ENCODE results near the gene ACMSD.
"Not testable (repeated sequence)": the region's sequence is repeated elsewhere in the genome, so short reads cannot be mapped to it uniquely, and the experiment has no call there.

DNA sequence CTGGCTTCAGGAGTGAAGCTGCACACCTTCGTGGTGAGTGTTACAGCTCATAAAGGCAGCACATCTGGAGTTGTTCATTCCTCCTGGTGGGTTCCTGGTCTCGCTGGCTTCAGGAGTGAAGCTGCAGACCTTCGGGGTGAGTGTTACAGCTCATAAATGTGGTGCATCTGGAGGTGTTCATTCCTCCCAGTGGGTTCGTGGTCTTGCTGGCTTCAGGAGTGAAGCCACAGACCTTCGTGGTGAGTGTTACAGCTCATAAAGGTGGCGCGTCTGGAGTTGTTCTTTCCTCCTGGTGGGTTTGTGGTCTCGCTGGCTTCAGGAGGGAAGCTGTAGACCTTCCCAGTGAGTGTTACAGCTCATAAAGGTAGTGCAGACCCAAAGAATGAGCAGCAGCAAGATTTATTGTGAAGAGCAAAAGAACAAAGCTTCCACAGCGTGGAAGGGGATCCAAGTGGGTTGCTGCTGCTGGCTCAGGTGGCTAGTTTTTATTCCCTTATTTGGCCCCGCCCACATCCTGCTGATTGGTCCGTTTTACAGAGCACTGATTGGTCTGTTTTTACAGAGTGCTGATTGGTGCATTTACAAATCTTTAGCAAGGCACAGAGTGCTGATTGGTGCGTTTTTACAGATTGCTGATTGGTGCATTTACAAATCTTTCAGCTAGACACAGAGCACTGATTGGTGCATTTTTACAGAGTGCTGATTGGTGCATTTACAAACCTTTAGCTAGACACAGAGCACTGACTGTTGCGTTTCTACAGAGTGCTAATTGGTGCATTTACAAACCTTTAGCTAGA is 34.6 kb upstream of the ACMSD start:
- TF ChIP-seq EP300, POLR2A, POLR2AphosphoS5 (IDR thresholded peaks at IDR 0.05): not testable (repeated sequence)
- TF ChIP-seq, protein P1, sequence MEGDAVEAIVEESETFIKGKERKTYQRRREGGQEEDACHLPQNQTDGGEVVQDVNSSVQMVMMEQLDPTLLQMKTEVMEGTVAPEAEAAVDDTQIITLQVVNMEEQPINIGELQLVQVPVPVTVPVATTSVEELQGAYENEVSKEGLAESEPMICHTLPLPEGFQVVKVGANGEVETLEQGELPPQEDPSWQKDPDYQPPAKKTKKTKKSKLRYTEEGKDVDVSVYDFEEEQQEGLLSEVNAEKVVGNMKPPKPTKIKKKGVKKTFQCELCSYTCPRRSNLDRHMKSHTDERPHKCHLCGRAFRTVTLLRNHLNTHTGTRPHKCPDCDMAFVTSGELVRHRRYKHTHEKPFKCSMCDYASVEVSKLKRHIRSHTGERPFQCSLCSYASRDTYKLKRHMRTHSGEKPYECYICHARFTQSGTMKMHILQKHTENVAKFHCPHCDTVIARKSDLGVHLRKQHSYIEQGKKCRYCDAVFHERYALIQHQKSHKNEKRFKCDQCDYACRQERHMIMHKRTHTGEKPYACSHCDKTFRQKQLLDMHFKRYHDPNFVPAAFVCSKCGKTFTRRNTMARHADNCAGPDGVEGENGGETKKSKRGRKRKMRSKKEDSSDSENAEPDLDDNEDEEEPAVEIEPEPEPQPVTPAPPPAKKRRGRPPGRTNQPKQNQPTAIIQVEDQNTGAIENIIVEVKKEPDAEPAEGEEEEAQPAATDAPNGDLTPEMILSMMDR (IDR thresholded peaks at IDR 0.05) = not testable (repeated sequence)

All from gastroesophageal sphincter (tissue), 3 donors.